Activated naive CD4-positive, alpha-beta T cell treated with anti-CD3 and anti-CD28 coated beads, Interleukin-2, amount 10 ng/mL, durations not matched to agents 7 days and 5 days (primary cell): ENCODE data around the gene ZBTB20.
"Not testable (repeated sequence)": the region's sequence is repeated elsewhere in the genome, so short reads cannot be mapped to it uniquely, and the experiment has no call there.

ENCODE experiments used
- CTCF ChIA-PET: fragments of 350-600 bp; sonication (Branson Sonifier 250); formaldehyde crosslinking; loops from one replicate; lab custom pipeline; 2021; ENCODE audit warnings: antibody characterized with exemption; lab: Charles Lee
- DNase-seq: peaks from one replicate; pipeline ENCODE4 v3.0.0-alpha.2; 2020
- H3K27ac Mint-ChIP-seq: one replicate; pipeline ENCODE4 v1.8.0; 2021; ENCODE audit warnings: mild to moderate bottlenecking, moderate library complexity, mixed read lengths
- H3K27me3 Mint-ChIP-seq: one replicate; pipeline ENCODE4 v1.8.0; 2021; ENCODE audit warnings: mild to moderate bottlenecking, mixed read lengths
- H3K36me3 Mint-ChIP-seq: one replicate; pipeline ENCODE4 v1.8.0; 2021; ENCODE audit warnings: mixed read lengths
- H3K4me1 Mint-ChIP-seq: one replicate; pipeline ENCODE4 v1.8.0; 2021; ENCODE audit warnings: mixed read lengths
- H3K4me3 Mint-ChIP-seq: one replicate; pipeline ENCODE4 v1.8.0; 2021; ENCODE audit warnings: mild to moderate bottlenecking, moderate library complexity, mixed read lengths
- H3K9me3 Mint-ChIP-seq: one replicate; pipeline ENCODE4 v1.8.0; 2021; ENCODE audit warnings: mixed read lengths

The ZBTB20 gene

GRCh38 chr3:114839476-114839875 is 307.6 kb downstream of the ZBTB20 start:
- CTCF ChIA-PET = no interaction called here

GRCh38 chr3:114838025-114838424 is 309.1 kb downstream of the ZBTB20 start:
- Mint-ChIP-seq H3K27ac (no peak overlapping the region), H3K36me3 (no peaks in the 10 kb centered on the region), H3K27me3 (no peaks in the 10 kb centered on the region), H3K4me1 (no peaks in the 10 kb centered on the region), H3K9me3 (no peaks in the 10 kb centered on the region), H3K4me3 (no peak overlapping the region)
- DNase-seq = no peak
- CTCF ChIA-PET = no interaction called here

More at GRCh38 chr3:114839476-114839875, 307.6 kb downstream of the ZBTB20 start:
- Mint-ChIP-seq H3K36me3 (no peaks in the 10 kb centered on the region), H3K4me3 (no peak overlapping the region), H3K9me3 (no peaks in the 10 kb centered on the region), H3K27ac (no peak overlapping the region), H3K27me3 (no peaks in the 10 kb centered on the region), H3K4me1 (no peaks in the 10 kb centered on the region)
- no peak for DNase-seq

GRCh38 chr3:114834175-114834940 is 312.7 kb downstream of the ZBTB20 start:
- no peaks in the 10 kb centered on the region for H3K4me1 Mint-ChIP-seq
- DNase-seq = no peak
- CTCF ChIA-PET = no interaction called here
- no peaks in the 10 kb centered on the region for H3K27me3 Mint-ChIP-seq
- H3K4me3 Mint-ChIP-seq = no peak overlapping the region
- H3K27ac Mint-ChIP-seq = no peak overlapping the region
- H3K36me3 Mint-ChIP-seq = no peaks in the 10 kb centered on the region
- H3K9me3 Mint-ChIP-seq = no peaks in the 10 kb centered on the region

DNA sequence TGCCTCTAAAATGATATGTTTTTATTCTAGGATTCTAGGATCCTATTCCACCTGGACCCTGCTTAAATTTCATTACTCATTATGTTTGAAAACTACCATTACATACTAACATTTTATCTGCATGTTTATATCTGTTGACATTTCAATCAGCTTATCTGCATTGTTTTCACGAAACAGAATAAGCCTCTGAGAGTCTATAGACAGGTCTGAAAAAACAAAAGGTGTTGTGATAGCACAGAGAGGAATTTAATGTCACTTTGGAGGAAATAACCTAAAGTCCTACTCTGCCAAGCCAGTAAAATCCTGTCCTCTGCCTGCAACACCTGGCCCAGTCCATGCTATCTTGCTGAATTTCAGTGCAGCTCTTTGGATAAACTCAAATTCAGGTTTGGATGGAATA is 315.2 kb downstream of the ZBTB20 start:
- Mint-ChIP-seq H3K9me3 (no peaks in the 10 kb centered on the region), H3K36me3 (no peaks in the 10 kb centered on the region), H3K27ac (no peak overlapping the region), H3K4me3 (no peak overlapping the region), H3K4me1 (no peaks in the 10 kb centered on the region), H3K27me3 (no peaks in the 10 kb centered on the region)
- DNase-seq = no peak
- CTCF ChIA-PET = interaction anchor here (1.4 kb wide), 1 partner anchor 25 kb away, joined by 4 read pairs; no protein-coding TSS in a partner anchor

DNA sequence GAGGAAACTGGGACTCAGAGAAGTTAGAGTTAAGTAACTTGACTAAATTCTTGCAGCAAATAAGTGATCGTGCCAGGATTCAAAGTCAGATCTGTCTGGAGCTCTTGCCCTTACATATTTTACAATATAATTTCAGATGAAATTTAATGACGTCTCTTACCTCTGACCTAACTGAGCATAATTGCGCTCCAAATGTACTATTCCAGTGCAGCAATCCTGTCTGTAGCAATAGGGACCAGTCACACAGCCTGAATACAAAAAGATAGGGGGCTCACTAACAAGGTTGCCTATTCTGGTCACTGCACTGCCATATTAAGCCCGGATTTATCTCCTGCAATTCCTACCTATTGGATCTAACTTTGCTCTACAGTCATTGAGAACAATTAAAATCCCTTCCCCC is 316.4 kb downstream of the ZBTB20 start:
- H3K9me3 Mint-ChIP-seq = no peaks in the 10 kb centered on the region
- CTCF ChIA-PET = no interaction called here
- no peak for DNase-seq
- H3K27me3 Mint-ChIP-seq = no peaks in the 10 kb centered on the region
- H3K4me1 Mint-ChIP-seq = no peaks in the 10 kb centered on the region
- no peaks in the 10 kb centered on the region for H3K36me3 Mint-ChIP-seq
- H3K4me3 Mint-ChIP-seq = no peak overlapping the region
- no peak overlapping the region for H3K27ac Mint-ChIP-seq

- no peak for DNase-seq
- H3K27me3 Mint-ChIP-seq = no peaks in the 10 kb centered on the region
Measured at GRCh38 chr3:114829783-114830182, 317.3 kb downstream of the ZBTB20 start.

GRCh38 chr3:114827495-114827894 is 319.6 kb downstream of the ZBTB20 start:
- no peaks in the 10 kb centered on the region for H3K27me3 Mint-ChIP-seq
- H3K27ac Mint-ChIP-seq = no peak overlapping the region
- no peak overlapping the region for H3K4me3 Mint-ChIP-seq
- CTCF ChIA-PET = interaction anchor here (0.7 to 1.6 kb wide), 7 partner anchors 8 to 390 kb away, joined by 3 to 5 read pairs (median 3); no protein-coding TSS in a partner anchor
- H3K9me3 Mint-ChIP-seq = no peaks in the 10 kb centered on the region
- no peaks in the 10 kb centered on the region for H3K36me3 Mint-ChIP-seq
- no peaks in the 10 kb centered on the region for H3K4me1 Mint-ChIP-seq
- DNase-seq = no peak

More at GRCh38 chr3:114829783-114830182, 317.3 kb downstream of the ZBTB20 start:
- Mint-ChIP-seq H3K4me1 (no peaks in the 10 kb centered on the region), H3K9me3 (no peaks in the 10 kb centered on the region), H3K27ac (no peak overlapping the region), H3K4me3 (no peak overlapping the region), H3K36me3 (no peaks in the 10 kb centered on the region)
- CTCF ChIA-PET = no interaction called here

- H3K4me1 Mint-ChIP-seq = no peaks in the 10 kb centered on the region
- no peaks in the 10 kb centered on the region for H3K9me3 Mint-ChIP-seq
- no peak overlapping the region for H3K27ac Mint-ChIP-seq
- H3K27me3 Mint-ChIP-seq = no peaks in the 10 kb centered on the region
- CTCF ChIA-PET = interaction anchor here (1.1 kb wide), 1 partner anchor 268 kb away, joined by 3 read pairs; no protein-coding TSS in a partner anchor
- H3K4me3 Mint-ChIP-seq = no peak overlapping the region
- no peak for DNase-seq
- no peaks in the 10 kb centered on the region for H3K36me3 Mint-ChIP-seq
Measured at GRCh38 chr3:114824014-114824413, 323.1 kb downstream of the ZBTB20 start.

DNA sequence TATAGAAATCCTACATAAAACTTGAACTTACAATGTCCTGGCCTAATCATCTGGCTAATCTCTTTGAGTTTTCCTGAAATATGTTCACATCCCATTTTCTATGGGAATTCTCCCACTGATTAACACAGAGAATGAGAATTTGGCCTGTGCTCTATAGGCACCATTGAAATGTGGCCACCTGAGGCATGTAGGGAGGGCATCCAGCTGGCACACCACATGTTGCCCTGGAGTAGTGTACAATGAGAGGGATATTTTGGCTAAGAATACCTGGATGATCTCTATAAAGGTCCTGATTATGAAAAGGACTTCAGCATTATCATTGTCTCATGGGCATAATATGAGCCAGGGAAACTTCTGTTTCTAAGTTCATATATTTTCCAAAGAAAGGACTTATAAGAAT is 324.0 kb downstream of the ZBTB20 start:
- DNase-seq = no peak
- Mint-ChIP-seq H3K27ac (no peak overlapping the region), H3K4me3 (no peak overlapping the region), H3K36me3 (no peaks in the 10 kb centered on the region), H3K9me3 (no peaks in the 10 kb centered on the region), H3K27me3 (no peaks in the 10 kb centered on the region), H3K4me1 (no peaks in the 10 kb centered on the region)
- CTCF ChIA-PET = no interaction called here

DNA sequence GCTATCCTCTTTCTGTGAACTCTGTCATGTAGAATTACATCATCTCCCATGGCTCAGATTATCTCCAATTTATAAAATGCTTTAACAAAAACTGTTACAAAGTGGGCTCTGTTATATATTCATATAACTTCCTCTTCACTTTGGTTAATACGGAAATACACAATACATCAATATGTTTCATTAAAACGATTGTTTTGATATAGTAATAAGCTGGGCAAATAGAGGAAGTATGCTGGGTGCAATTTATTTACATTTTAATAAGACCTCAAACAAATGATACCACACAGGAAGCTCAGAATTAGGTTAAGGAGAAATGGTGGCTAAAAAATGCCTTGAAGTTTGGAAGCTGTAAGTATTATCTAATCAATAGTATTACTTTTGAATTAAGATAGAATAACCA is 331.0 kb downstream of the ZBTB20 start:
- no peak overlapping the region for H3K4me3 Mint-ChIP-seq
- H3K36me3 Mint-ChIP-seq = peaks cover 6% of the 10 kb centered on the region
- H3K27me3 Mint-ChIP-seq = no peaks in the 10 kb centered on the region
- no peaks in the 10 kb centered on the region for H3K4me1 Mint-ChIP-seq
- no peak for DNase-seq
- CTCF ChIA-PET = no interaction called here
- no peak overlapping the region for H3K27ac Mint-ChIP-seq
- peaks cover 3% of the 10 kb centered on the region for H3K9me3 Mint-ChIP-seq

- H3K36me3 Mint-ChIP-seq, H3K9me3 Mint-ChIP-seq, H3K27ac Mint-ChIP-seq, H3K4me3 Mint-ChIP-seq, CTCF ChIA-PET, DNase-seq, H3K4me1 Mint-ChIP-seq, H3K27me3 Mint-ChIP-seq: not testable (repeated sequence)
Measured at GRCh38 chr3:114812541-114813238, 334.4 kb downstream of the ZBTB20 start.

GRCh38 chr3:114809668-114810413 is 337.2 kb downstream of the ZBTB20 start:
- DNase-seq = no peak
- CTCF ChIA-PET = no interaction called here
- H3K4me3 Mint-ChIP-seq = no peak overlapping the region

GRCh38 chr3:114804099-114804498 is 343.0 kb downstream of the ZBTB20 start:
- peaks cover 1% of the 10 kb centered on the region for H3K36me3 Mint-ChIP-seq
- no peak for DNase-seq
- CTCF ChIA-PET = no interaction called here
- H3K4me3 Mint-ChIP-seq = no peak overlapping the region
- no peaks in the 10 kb centered on the region for H3K9me3 Mint-ChIP-seq
- peaks cover 2% of the 10 kb centered on the region for H3K4me1 Mint-ChIP-seq
- H3K27ac Mint-ChIP-seq = no peak overlapping the region
- no peaks in the 10 kb centered on the region for H3K27me3 Mint-ChIP-seq

More at GRCh38 chr3:114809668-114810413, 337.2 kb downstream of the ZBTB20 start:
- Mint-ChIP-seq H3K27ac (no peak overlapping the region), H3K4me1 (peaks cover 3% of the 10 kb centered on the region), H3K9me3 (peaks cover 3% of the 10 kb centered on the region), H3K36me3 (peaks cover 6% of the 10 kb centered on the region), H3K27me3 (no peaks in the 10 kb centered on the region)

DNA sequence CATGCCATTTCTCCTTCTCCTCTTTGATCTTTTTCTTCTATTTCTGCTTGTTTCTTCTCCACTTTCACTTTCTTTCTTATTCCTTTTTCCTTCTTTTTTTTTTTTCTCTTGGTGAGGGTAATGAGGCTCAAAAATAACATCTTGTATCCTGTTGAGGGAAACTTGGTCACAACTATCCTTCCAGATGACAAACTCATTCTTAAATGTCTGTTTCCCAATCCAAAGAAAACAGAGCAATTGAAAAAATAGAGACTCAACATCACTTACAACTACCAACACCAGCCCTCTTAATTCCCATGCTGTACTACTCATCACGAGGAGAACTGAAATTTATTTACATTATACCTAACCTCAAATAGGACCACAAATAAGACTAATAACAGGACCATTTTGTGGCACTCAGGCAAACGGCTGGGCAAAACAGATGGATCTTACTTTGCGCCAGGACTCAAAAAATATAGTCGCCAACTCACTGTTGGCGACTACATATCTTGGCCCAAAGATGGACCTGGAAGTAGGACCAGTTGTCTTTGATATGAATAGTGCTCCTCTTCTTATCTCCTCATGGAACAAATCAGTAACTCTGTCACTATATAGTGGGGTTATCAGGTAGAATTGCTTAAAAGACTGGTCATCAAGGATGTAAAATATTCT is 343.9 kb downstream of the ZBTB20 start:
- no peak overlapping the region for H3K27ac Mint-ChIP-seq

More for the DNA sequence above, 343.9 kb downstream of the ZBTB20 start:
- no peak for DNase-seq
- no peak overlapping the region for H3K4me3 Mint-ChIP-seq
- CTCF ChIA-PET = no interaction called here
- no peaks in the 10 kb centered on the region for H3K9me3 Mint-ChIP-seq
- H3K4me1 Mint-ChIP-seq = peaks cover 2% of the 10 kb centered on the region
- peaks cover 3% of the 10 kb centered on the region for H3K36me3 Mint-ChIP-seq
- no peaks in the 10 kb centered on the region for H3K27me3 Mint-ChIP-seq
